ENCODE data around the gene INO80B. TPM values are rescaled to one million over a fixed set of nuclear protein-coding genes. Genes with fewer than 3 reads are reported as not detected.
A peak's percentile ranks its signal among the peaks of the same experiment; 100 is the strongest.

INO80B gene
- total RNA-seq, 1 experiment from 2014 or later, result 34.2 TPM

DNA sequence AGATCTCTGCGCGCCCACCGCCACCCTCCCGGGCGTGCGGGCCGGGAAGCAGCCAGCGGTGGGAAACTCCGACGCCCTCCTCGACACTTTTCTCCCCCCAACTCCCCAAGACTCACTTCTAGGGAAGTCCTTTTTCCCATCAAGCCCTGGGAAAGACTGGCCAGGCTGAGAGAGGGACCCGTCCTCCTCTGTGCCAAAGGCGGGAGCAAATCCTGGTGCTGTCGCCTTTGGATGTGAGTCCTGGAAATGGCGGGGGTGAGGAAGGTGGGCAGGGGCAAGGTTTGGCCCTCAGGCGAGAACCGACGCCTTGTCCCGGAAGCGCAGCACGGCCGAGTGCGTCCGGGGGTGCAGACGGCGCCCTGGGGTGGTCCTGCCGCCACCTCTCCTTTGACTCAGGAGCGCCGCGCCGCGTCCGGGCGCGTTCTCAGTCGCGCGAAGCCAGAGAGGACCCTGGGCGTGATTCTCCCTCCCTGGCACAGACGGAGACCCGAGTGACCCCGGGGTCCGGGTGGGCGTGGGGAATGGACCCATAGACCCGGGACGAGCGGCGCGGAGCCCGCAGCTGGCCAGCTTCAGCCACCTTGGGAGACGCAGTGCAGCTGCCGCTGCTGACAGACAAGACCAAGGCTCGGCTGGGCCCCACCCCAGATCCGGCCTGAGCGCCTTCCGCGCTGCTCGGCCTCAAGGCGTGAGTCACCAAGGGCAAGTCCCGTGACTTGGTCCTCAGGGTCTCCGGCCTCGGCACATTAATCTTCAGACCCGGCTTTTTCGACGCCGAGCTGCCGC is 48.0 kb downstream of the INO80B start:
- CTCF ChIA-PET, result no interaction called here
- H3K4me3 ChIP-seq, result no peak overlapping the region
- 0 out of 2 replicates have a peak, but pooled peaks cover 10% of the 10 kb centered on the region for H3K36me3 ChIP-seq (ENCODE audit: low read depth)
- no peak for TF ChIP-seq EZH2 (IDR thresholded peaks at IDR 0.05; ENCODE audit: low read depth)
- TF ChIP-seq CTCF (conservative IDR thresholded peaks at IDR 0.05), result no peak
- H3K79me2 ChIP-seq (ENCODE audit: low read depth), result peaks cover 25% of the 10 kb centered on the region
- H3K4me1 ChIP-seq (replicated peaks; ENCODE audit: insufficient read depth), result peaks cover 25% of the 10 kb centered on the region
- BruUV-seq (replicated peaks), result no TSS peak
- no peaks in the 10 kb centered on the region for H3K9me2 ChIP-seq (ENCODE audit: insufficient read depth)
- peak in 1 of 2 experiments; percentile 71 for DNase-seq
- H4K20me1 ChIP-seq (ENCODE audit: insufficient read depth), result no peaks in the 10 kb centered on the region
- no peak overlapping the region for H3K4me2 ChIP-seq
- H3K27me3 ChIP-seq (ENCODE audit: insufficient read depth, low read depth), result no peaks in the 10 kb centered on the region
- H3K9me3 ChIP-seq (ENCODE audit: insufficient read depth, low read depth), result no peaks in the 10 kb centered on the region
- no peak overlapping the region for H2AFZ ChIP-seq
- POLR2A ChIA-PET (ENCODE audit: unreplicated experiment), result no interaction called here
- no peak overlapping the region for H3K27ac ChIP-seq
- intact Hi-C loops (cut with micrococcal nuclease; ENCODE audit: unreplicated experiment), result loop anchor here (10.0 kb wide), 1 partner anchor 342 kb away; no protein-coding TSS in a partner anchor
- H3F3A ChIP-seq (ENCODE audit: insufficient read depth, low read depth), result peaks cover 35% of the 10 kb centered on the region; the same call in 1 of the 2 replicates

GRCh38 chr2:74503506-74504475 is 48.9 kb downstream of the INO80B start:
- Histone ChIP-seq H3K9me2 (ENCODE audit: insufficient read depth) (no peaks in the 10 kb centered on the region), H2AFZ (no peak overlapping the region), H3K4me1 (replicated peaks; ENCODE audit: insufficient read depth) (peaks cover 27% of the 10 kb centered on the region), H3K4me2 (no peak overlapping the region), H3K27me3 (ENCODE audit: insufficient read depth, low read depth) (no peaks in the 10 kb centered on the region), H3K79me2 (ENCODE audit: low read depth) (peaks cover 26% of the 10 kb centered on the region), H3K4me3 (no peak overlapping the region), H3K36me3 (ENCODE audit: low read depth) (0 out of 2 replicates have a peak, but pooled peaks cover 10% of the 10 kb centered on the region), H3K9me3 (ENCODE audit: insufficient read depth, low read depth) (no peaks in the 10 kb centered on the region), H3K27ac (no peak overlapping the region), H3F3A (ENCODE audit: insufficient read depth, low read depth) (peaks cover 35% of the 10 kb centered on the region; the same call in 1 of the 2 replicates), H4K20me1 (ENCODE audit: insufficient read depth) (no peaks in the 10 kb centered on the region)
- BruUV-seq (replicated peaks), result no TSS peak
- ChIA-PET CTCF (no interaction called here), POLR2A (ENCODE audit: unreplicated experiment) (no interaction called here)
- TF ChIP-seq EZH2 (IDR thresholded peaks at IDR 0.05; ENCODE audit: low read depth) (no peak), CTCF (conservative IDR thresholded peaks at IDR 0.05) (no peak)
- intact Hi-C loops (cut with micrococcal nuclease; ENCODE audit: unreplicated experiment), result loop anchor here (10.0 kb wide), 1 partner anchor 341 kb away; no protein-coding TSS in a partner anchor
- no peak for DNase-seq

GRCh38 chr2:74504591-74504990 is 49.7 kb downstream of the INO80B start:
- Histone ChIP-seq H3K4me3 (no peak overlapping the region), H3K4me1 (replicated peaks; ENCODE audit: insufficient read depth) (peaks cover 26% of the 10 kb centered on the region), H3K36me3 (ENCODE audit: low read depth) (0 out of 2 replicates have a peak, but pooled peaks cover 10% of the 10 kb centered on the region), H3K9me2 (ENCODE audit: insufficient read depth) (no peaks in the 10 kb centered on the region), H3K27ac (no peak overlapping the region), H3K79me2 (ENCODE audit: low read depth) (peaks cover 23% of the 10 kb centered on the region), H3F3A (ENCODE audit: insufficient read depth, low read depth) (peaks cover 35% of the 10 kb centered on the region; the same call in 1 of the 2 replicates), H3K27me3 (ENCODE audit: insufficient read depth, low read depth) (no peaks in the 10 kb centered on the region), H3K9me3 (ENCODE audit: insufficient read depth, low read depth) (no peaks in the 10 kb centered on the region), H4K20me1 (ENCODE audit: insufficient read depth) (no peaks in the 10 kb centered on the region), H2AFZ (no peak overlapping the region), H3K4me2 (no peak overlapping the region)
- intact Hi-C loops (cut with micrococcal nuclease; ENCODE audit: unreplicated experiment), result loop anchor here (10.0 kb wide), 1 partner anchor 340 kb away; no protein-coding TSS in a partner anchor
- POLR2A ChIA-PET (ENCODE audit: unreplicated experiment), result no interaction called here
- no peak for DNase-seq
- BruUV-seq (replicated peaks), result no TSS peak
- CTCF ChIA-PET, result no interaction called here
- TF ChIP-seq CTCF (conservative IDR thresholded peaks at IDR 0.05) (no peak), EZH2 (IDR thresholded peaks at IDR 0.05; ENCODE audit: low read depth) (no peak)

Data from PC-9 (cell line).